T follicular helper cell (primary cell): ENCODE data around the gene SPATS2.
A peak's percentile ranks its signal among the peaks of the same experiment; 100 is the strongest.
"Not testable (repeated sequence)": the region's sequence is repeated elsewhere in the genome, so short reads cannot be mapped to it uniquely, and the experiment has no call there.

ENCODE experiments used
- DNase-seq: peaks from one replicate; pipeline ENCODE4 v3.0.0-alpha.2; 2020; ENCODE audit warnings: low read depth

SPATS2 gene

GRCh38 chr12:49518914-49519573 lies 151.8 kb downstream of the SPATS2 start:
- no peak for DNase-seq

- DNase-seq, result no peak
Measured at GRCh38 chr12:49519574-49519936, 152.3 kb downstream of the SPATS2 start.

GRCh38 chr12:49521389-49521788 lies 154.1 kb downstream of the SPATS2 start:
- DNase-seq, result no peak

- no peak for DNase-seq
Measured at GRCh38 chr12:49524660-49525324, 157.5 kb downstream of the SPATS2 start.

GRCh38 chr12:49525942-49526341 lies 158.7 kb downstream of the SPATS2 start:
- DNase-seq, result no peak

GRCh38 chr12:49527361-49528130 lies 160.3 kb downstream of the SPATS2 start:
- no peak for DNase-seq

GRCh38 chr12:49529414-49529813 lies 162.2 kb downstream of the SPATS2 start:
- DNase-seq, result no peak

- no peak for DNase-seq
Measured at GRCh38 chr12:49531745-49532144, 164.5 kb downstream of the SPATS2 start.

- no peak for DNase-seq
Measured at GRCh38 chr12:49533331-49533730, 166.1 kb downstream of the SPATS2 start.

GRCh38 chr12:49534122-49534521 lies 166.9 kb downstream of the SPATS2 start:
- DNase-seq, result not testable (repeated sequence)

- DNase-seq, result no peak
Measured at GRCh38 chr12:49534731-49535278, 167.5 kb downstream of the SPATS2 start.

- no peak for DNase-seq
Measured at GRCh38 chr12:49535921-49536525, 168.8 kb downstream of the SPATS2 start.

GRCh38 chr12:49536526-49537071 lies 169.3 kb downstream of the SPATS2 start:
- DNase-seq, result no peak

GRCh38 chr12:49537231-49537751 lies 170.0 kb downstream of the SPATS2 start:
- DNase-seq, result no peak

- no peak for DNase-seq
Measured at GRCh38 chr12:49537752-49538509, 170.7 kb downstream of the SPATS2 start.

- DNase-seq, result peak; percentile 89
Measured at GRCh38 chr12:49538510-49539403, 171.5 kb downstream of the SPATS2 start, which contains the start of gene KCNH3. Gene KCNH3, plus strand, starts transcription at chr12:49539030. Its CDS starts 387 bp downstream, at chr12:49539417.

GRCh38 chr12:49539406-49540228 lies 172.4 kb downstream of the SPATS2 start:
- no peak for DNase-seq

GRCh38 chr12:49540229-49541139 lies 173.2 kb downstream of the SPATS2 start:
- DNase-seq, result no peak
